OCI-LY7 (cell line): Measurements from ENCODE around the gene ARHGEF17. TPM values are rescaled to one million over a fixed set of nuclear protein-coding genes. Genes with fewer than 3 reads are reported as not detected.

ENCODE experiments used
- BruUV-seq: library from RNA; stranded (reverse); fragments of 400-500 nt; replicated peaks from 2 replicates; lab custom pipeline; 2021; lab: Mats Ljungman, UMichigan
- CTCF ChIA-PET: fragments of 300-600 bp; sonication (Branson Sonifier 250); formaldehyde crosslinking; loops from one replicate; lab custom pipeline; 2022; ENCODE audit warnings: antibody characterized with exemption; ENCODE audit not compliant: unreplicated experiment; lab: Charles Lee
- POLR2A ChIA-PET: fragments of 300-600 bp; sonication (Branson Sonifier 250); formaldehyde crosslinking; loops from one replicate; lab custom pipeline; 2022; ENCODE audit warnings: antibody characterized with exemption; lab: Charles Lee
- DNase-seq: peaks from one replicate; pipeline ENCODE4 v3.0.0-alpha.2; 2015; ENCODE audit warnings: low spot score
- H2AFZ ChIP-seq: fragments of 200-600 bp; sonication (generic), shearing (Covaris generic); 2 replicates; pipeline ENCODE4 v1.6.1; 2014; ENCODE audit warnings: mild to moderate bottlenecking, antibody characterized with exemption, low read length, moderate library complexity
- H3K27ac ChIP-seq: fragments of 200-600 bp; sonication (generic); 2 replicates; pipeline ENCODE4 v1.5.1; 2014; ENCODE audit warnings: mixed run types, low read depth, mild to moderate bottlenecking, moderate library complexity, low read length, inconsistent platforms; ENCODE audit not compliant: poor library complexity, severe bottlenecking
- H3K36me3 ChIP-seq: fragments of 200-600 bp; sonication (generic); 2 replicates; pipeline ENCODE4 v1.6.1; 2014; ENCODE audit warnings: mild to moderate bottlenecking, antibody characterized with exemption, low read length, moderate library complexity, mixed read lengths; ENCODE audit not compliant: insufficient read depth
- H3K4me1 ChIP-seq: fragments of 200-600 bp; sonication (generic); 2 replicates; pipeline ENCODE4 v1.5.1; 2014; ENCODE audit warnings: mild to moderate bottlenecking, low read length; ENCODE audit not compliant: insufficient read depth, poor library complexity, severe bottlenecking
- H3K4me2 ChIP-seq: fragments of 200-600 bp; sonication (generic); 2 replicates; pipeline ENCODE4 v1.6.1; 2014; ENCODE audit warnings: mild to moderate bottlenecking, low read length
- H3K4me3 ChIP-seq: fragments of 200-600 bp; sonication (generic); 2 replicates; pipeline ENCODE4 v1.5.1; 2014; ENCODE audit warnings: mild to moderate bottlenecking, low read depth, low read length; ENCODE audit not compliant: poor library complexity, severe bottlenecking
- H3K79me2 ChIP-seq: fragments of 200-600 bp; sonication (generic); 2 replicates; pipeline ENCODE4 v1.6.1; 2016; ENCODE audit warnings: low read depth, mild to moderate bottlenecking, low read length, moderate library complexity, mixed read lengths; ENCODE audit not compliant: insufficient read depth
- H3K9me2 ChIP-seq: fragments of 200-600 bp; sonication (generic); 2 replicates; pipeline ENCODE4 v1.6.1; 2016; ENCODE audit warnings: mild to moderate bottlenecking, low read length, mixed read lengths; ENCODE audit not compliant: insufficient read depth
- H3K9me3 ChIP-seq: fragments of 200-600 bp; sonication (generic); 2 replicates; pipeline ENCODE4 v1.6.1; 2014; ENCODE audit warnings: mild to moderate bottlenecking, mixed run types, low read length, mixed read lengths
- H4K20me1 ChIP-seq: fragments of 200-600 bp; sonication (generic); 2 replicates; pipeline ENCODE4 v1.6.1; 2014; ENCODE audit warnings: mild to moderate bottlenecking, antibody characterized with exemption, low read length, moderate library complexity, mixed read lengths; ENCODE audit not compliant: insufficient read depth
- CTCF ChIP-seq: fragments of 200-600 bp; sonication (generic); conservative IDR thresholded peaks from 2 replicates; pipeline ENCODE4 v1.5.1; 2014; ENCODE audit warnings: mild to moderate bottlenecking, antibody characterized with exemption, low read length, moderate library complexity, mixed read lengths
- EZH2phosphoT487 ChIP-seq: fragments of 200-600 bp; sonication (generic); IDR thresholded peaks from 2 replicates; pipeline ENCODE4 v1.6.1; 2018; ENCODE audit warnings: low read depth, borderline replicate concordance, mild to moderate bottlenecking, mixed run types, antibody characterized with exemption, low read length, moderate library complexity, mixed read lengths
- intact Hi-C: fragments of 100-400 bp; cut with micrococcal nuclease; formaldehyde crosslinking; loops from one replicate; pipeline ENCODE4 v1.10.0; 2022; ENCODE audit not compliant: unreplicated experiment
- total RNA-seq, 2 experiments: library from RNA; depleted of rRNA in 1 of 2; stranded (reverse); fragments of >200 nt in 1 of 2; shearing (Covaris generic) in 1 of 2; gene quantifications; 2 replicates each; pipeline ENCODE4 v1.2.3, GENCODE V29; 2014 to 2022

The ARHGEF17 gene
- total RNA-seq, 2 experiments from 2014 or later, result 0.19 to 1.4 TPM

- no peaks in the 10 kb centered on the region for H3K9me3 ChIP-seq
- no peaks in the 10 kb centered on the region for H3K9me2 ChIP-seq
- ChIA-PET CTCF (interaction anchor here (1.8 kb wide), 1 partner anchor 8 kb away, joined by 8 read pairs; no protein-coding TSS in a partner anchor), POLR2A (interaction anchor here (0.5 to 1.4 kb wide), 5 partner anchors 9 to 222 kb away, joined by 3 to 8 read pairs (median 3); no protein-coding TSS in a partner anchor)
- DNase-seq, result no peak
- H4K20me1 ChIP-seq, result no peaks in the 10 kb centered on the region
- no TSS peak for BruUV-seq
- no peaks in the 10 kb centered on the region for H3K79me2 ChIP-seq
- H3K4me2 ChIP-seq, result no peak overlapping the region
- no peak overlapping the region for H3K4me3 ChIP-seq
- H3K36me3 ChIP-seq, result peaks cover 5% of the 10 kb centered on the region
- H3K27ac ChIP-seq, result no peak overlapping the region
- no peak for TF ChIP-seq EZH2phosphoT487
- TF ChIP-seq CTCF, result no peak
- H2AFZ ChIP-seq, result no peak overlapping the region
- intact Hi-C loops, result loop anchor here (5.0 kb wide), 1 partner anchor 247 kb away; no protein-coding TSS in a partner anchor
- no peaks in the 10 kb centered on the region for H3K4me1 ChIP-seq
Observed at GRCh38 chr11:73414977-73415651, 107.0 kb downstream of the ARHGEF17 start.

GRCh38 chr11:73415854-73416615 is 108.0 kb downstream of the ARHGEF17 start:
- TF ChIP-seq CTCF (no peak), EZH2phosphoT487 (no peak)
- Histone ChIP-seq H3K4me3 (no peak overlapping the region), H3K9me3 (no peaks in the 10 kb centered on the region), H2AFZ (no peak overlapping the region), H3K36me3 (peaks cover 5% of the 10 kb centered on the region), H3K79me2 (no peaks in the 10 kb centered on the region), H3K4me1 (no peaks in the 10 kb centered on the region), H3K9me2 (no peaks in the 10 kb centered on the region), H3K4me2 (no peak overlapping the region), H3K27ac (no peak overlapping the region), H4K20me1 (0 out of 2 replicates have a peak, but pooled peaks cover under 1% of the 10 kb centered on the region)
- no peak for DNase-seq
- CTCF ChIA-PET, result interaction anchor here (0.6 kb wide), 1 partner anchor 740 kb away, joined by 4 read pairs; no protein-coding TSS in a partner anchor
- POLR2A ChIA-PET, result interaction anchor here (0.5 kb wide), 1 partner anchor 42 kb away, joined by 8 read pairs; no protein-coding TSS in a partner anchor
- no TSS peak for BruUV-seq
- intact Hi-C loops, result loop anchor here (5.0 kb wide), 1 partner anchor 246 kb away; no protein-coding TSS in a partner anchor
